Stimulated activated CD8-positive, alpha-beta memory T cell treated with anti-CD3 and anti-CD28 coated beads, Interleukin-2, amount 100 ng/mL, for 1 hour (primary cell): ENCODE results near the gene EPN2.
"Not testable (repeated sequence)": the region's sequence is repeated elsewhere in the genome, so short reads cannot be mapped to it uniquely, and the experiment has no call there.

Source experiments
- DNase-seq, 2 donors: peaks; one replicate each; pipeline ENCODE4 v3.0.0-alpha.2; 2020; ENCODE audit warnings: low read depth in 2 of 2

Gene EPN2

GRCh38 chr17:19268611-19269010, 31.4 kb downstream of the EPN2 start:
- no peak for DNase-seq

- no peak for DNase-seq
Measured at GRCh38 chr17:19269106-19269505, 31.9 kb downstream of the EPN2 start.

GRCh38 chr17:19269641-19270040, 32.5 kb downstream of the EPN2 start:
- no peak for DNase-seq

GRCh38 chr17:19270347-19270703, 33.2 kb downstream of the EPN2 start:
- DNase-seq: no peak

GRCh38 chr17:19270704-19271611, 33.8 kb downstream of the EPN2 start:
- no peak for DNase-seq

GRCh38 chr17:19271780-19272357, 34.7 kb downstream of the EPN2 start:
- DNase-seq: no peak

- DNase-seq: no peak
Measured at GRCh38 chr17:19273731-19274130, 36.6 kb downstream of the EPN2 start.

GRCh38 chr17:19274893-19275292, 37.7 kb downstream of the EPN2 start:
- DNase-seq: no peak

- DNase-seq: no peak
Measured at GRCh38 chr17:19275457-19276127, 38.4 kb downstream of the EPN2 start.

- DNase-seq: not testable (repeated sequence)
Measured at GRCh38 chr17:19278284-19278683, 41.1 kb downstream of the EPN2 start.

GRCh38 chr17:19278729-19279128, 41.6 kb downstream of the EPN2 start:
- no peak for DNase-seq

- no peak for DNase-seq
Measured at GRCh38 chr17:19281161-19281560, 44.0 kb downstream of the EPN2 start.

GRCh38 chr17:19284005-19284959, 47.1 kb downstream of the EPN2 start:
- no peak for DNase-seq

- no peak for DNase-seq
Measured at GRCh38 chr17:19285213-19285900, 48.2 kb downstream of the EPN2 start.

GRCh38 chr17:19286751-19287341, 49.7 kb downstream of the EPN2 start:
- no peak for DNase-seq

GRCh38 chr17:19287651-19288050, 50.5 kb downstream of the EPN2 start:
- no peak for DNase-seq

GRCh38 chr17:19288453-19288852, 51.3 kb downstream of the EPN2 start:
- DNase-seq: no peak

- DNase-seq: no peak
Measured at GRCh38 chr17:19290066-19290705, 53.0 kb downstream of the EPN2 start.

- no peak for DNase-seq
Measured at GRCh38 chr17:19291646-19292376, 54.6 kb downstream of the EPN2 start.

GRCh38 chr17:19292377-19292711, 55.2 kb downstream of the EPN2 start:
- no peak for DNase-seq
